Osteoblast (primary cell): ENCODE results near the gene SCN8A. TPM values are rescaled to one million over a fixed set of nuclear protein-coding genes. Genes with fewer than 3 reads are reported as not detected.
A peak's percentile ranks its signal among the peaks of the same experiment; 100 is the strongest.

Experiments used
- DNase-seq: peaks from one replicate; pipeline ENCODE4 v3.0.0; 2011; ENCODE audit warnings: low spot score, mixed read lengths; ENCODE audit not compliant: insufficient read length; ENCODE audit errors: missing footprints
- H2AFZ ChIP-seq: 2 replicates; pipeline ENCODE4 v1.6.0; 2011; ENCODE audit warnings: mild to moderate bottlenecking, low read length
- H3K27ac ChIP-seq: 2 replicates; pipeline ENCODE4 v1.5.1; 2011; ENCODE audit warnings: mild to moderate bottlenecking, low read depth, low read length, moderate library complexity
- H3K27me3 ChIP-seq: 2 replicates; pipeline ENCODE4 v1.6.0; 2012; ENCODE audit warnings: mild to moderate bottlenecking, control low read depth, inconsistent platforms, low read length, moderate library complexity; ENCODE audit not compliant: insufficient read depth
- H3K36me3 ChIP-seq: 2 replicates; pipeline ENCODE4 v1.5.1; 2011; ENCODE audit warnings: mild to moderate bottlenecking, low read length, control low read depth, moderate library complexity; ENCODE audit not compliant: insufficient read depth
- H3K4me1 ChIP-seq: 2 replicates; pipeline ENCODE4 v1.5.1; 2011; ENCODE audit warnings: mild to moderate bottlenecking, low read length, control low read depth, moderate library complexity; ENCODE audit not compliant: insufficient read depth
- H3K4me2 ChIP-seq: 2 replicates; pipeline ENCODE4 v1.6.0; 2011; ENCODE audit warnings: mild to moderate bottlenecking, low read length; ENCODE audit not compliant: insufficient read depth
- H3K4me3 ChIP-seq: fragments of 200-600 bp; sonication (generic); 3 replicates; pipeline ENCODE4 v1.5.1; 2012; ENCODE audit warnings: mild to moderate bottlenecking, low read length, inconsistent platforms; ENCODE audit not compliant: insufficient read depth
- H3K79me2 ChIP-seq: 2 replicates; pipeline ENCODE4 v1.6.0; 2012; ENCODE audit warnings: mild to moderate bottlenecking, low read length, control low read depth, inconsistent platforms; ENCODE audit not compliant: insufficient read depth
- H3K9me3 ChIP-seq: 2 replicates; pipeline ENCODE4 v1.5.1; 2011; ENCODE audit warnings: low read depth, low read length, control low read depth
- H4K20me1 ChIP-seq: 2 replicates; pipeline ENCODE4 v1.6.0; 2012; ENCODE audit warnings: mild to moderate bottlenecking, low read length, control low read depth; ENCODE audit not compliant: insufficient read depth
- CTCF ChIP-seq: IDR thresholded peaks from 2 replicates; pipeline ENCODE4 v1.5.1; 2011; ENCODE audit warnings: mild to moderate bottlenecking, low read depth, low read length, moderate library complexity; ENCODE audit errors: extremely low read depth
- total RNA-seq: library from RNA; depleted of rRNA; stranded (reverse); fragments of >200 nt; gene quantifications from 2 replicates; pipeline ENCODE4 v1.2.3, GENCODE V29; 2012

SCN8A gene
- total RNA-seq, 1 donor = 26.4 TPM

- DNase-seq = no peak
- Histone ChIP-seq H3K27ac (no peak overlapping the region), H4K20me1 (no peaks in the 10 kb centered on the region), H3K27me3 (no peaks in the 10 kb centered on the region), H2AFZ (no peak overlapping the region), H3K4me1 (peaks cover 8% of the 10 kb centered on the region), H3K79me2 (no peaks in the 10 kb centered on the region), H3K4me3 (no peak overlapping the region), H3K9me3 (no peaks in the 10 kb centered on the region), H3K36me3 (peaks cover 16% of the 10 kb centered on the region), H3K4me2 (no peak overlapping the region)
- no peak for TF ChIP-seq CTCF
Measured at GRCh38 chr12:51753980-51754675, 163.1 kb downstream of the SCN8A start.

- H2AFZ ChIP-seq = no peak overlapping the region
- no peak overlapping the region for H3K27ac ChIP-seq
- no peaks in the 10 kb centered on the region for H3K9me3 ChIP-seq
- no peaks in the 10 kb centered on the region for H3K27me3 ChIP-seq
- no peak for DNase-seq
- H3K79me2 ChIP-seq = no peaks in the 10 kb centered on the region
- H3K4me2 ChIP-seq = no peak overlapping the region
- H3K36me3 ChIP-seq = peaks cover 11% of the 10 kb centered on the region
- no peak for TF ChIP-seq CTCF
- no peaks in the 10 kb centered on the region for H4K20me1 ChIP-seq
- no peak overlapping the region for H3K4me3 ChIP-seq
- H3K4me1 ChIP-seq = peaks cover 16% of the 10 kb centered on the region
Measured at GRCh38 chr12:51755251-51755650, 164.2 kb downstream of the SCN8A start.

GRCh38 chr12:51759175-51759574, 168.1 kb downstream of the SCN8A start:
- peak; percentile 71 for DNase-seq
- H3K27ac ChIP-seq = no peak overlapping the region
- TF ChIP-seq CTCF = no peak
- no peaks in the 10 kb centered on the region for H3K27me3 ChIP-seq
- no peak overlapping the region for H3K4me3 ChIP-seq
- H3K36me3 ChIP-seq = peaks cover 4% of the 10 kb centered on the region
- no peaks in the 10 kb centered on the region for H4K20me1 ChIP-seq
- H3K9me3 ChIP-seq = no peaks in the 10 kb centered on the region
- no peak overlapping the region for H2AFZ ChIP-seq
- peaks cover 9% of the 10 kb centered on the region for H3K4me1 ChIP-seq
- H3K4me2 ChIP-seq = no peak overlapping the region
- H3K79me2 ChIP-seq = no peaks in the 10 kb centered on the region

GRCh38 chr12:51759695-51760094, 168.7 kb downstream of the SCN8A start:
- no peak overlapping the region for H3K27ac ChIP-seq
- no peak overlapping the region for H3K4me2 ChIP-seq
- no peak overlapping the region for H3K4me3 ChIP-seq
- no peaks in the 10 kb centered on the region for H3K9me3 ChIP-seq
- no peaks in the 10 kb centered on the region for H3K27me3 ChIP-seq
- H3K79me2 ChIP-seq = no peaks in the 10 kb centered on the region
- H2AFZ ChIP-seq = no peak overlapping the region
- DNase-seq = no peak
- no peaks in the 10 kb centered on the region for H4K20me1 ChIP-seq
- peaks cover 9% of the 10 kb centered on the region for H3K4me1 ChIP-seq
- TF ChIP-seq CTCF = no peak
- peaks cover 4% of the 10 kb centered on the region for H3K36me3 ChIP-seq
